Measurements from ENCODE around the gene MYBPHL. TPM values are rescaled to one million over a fixed set of nuclear protein-coding genes. Genes with fewer than 3 reads are reported as not detected.

The MYBPHL gene
- total and polyA plus RNA-seq, 2 of the 13 experiments (the other 11 are each of a cell fraction or from before 2014, with no cell fraction given): 3.7 to 3.8 TPM

DNA sequence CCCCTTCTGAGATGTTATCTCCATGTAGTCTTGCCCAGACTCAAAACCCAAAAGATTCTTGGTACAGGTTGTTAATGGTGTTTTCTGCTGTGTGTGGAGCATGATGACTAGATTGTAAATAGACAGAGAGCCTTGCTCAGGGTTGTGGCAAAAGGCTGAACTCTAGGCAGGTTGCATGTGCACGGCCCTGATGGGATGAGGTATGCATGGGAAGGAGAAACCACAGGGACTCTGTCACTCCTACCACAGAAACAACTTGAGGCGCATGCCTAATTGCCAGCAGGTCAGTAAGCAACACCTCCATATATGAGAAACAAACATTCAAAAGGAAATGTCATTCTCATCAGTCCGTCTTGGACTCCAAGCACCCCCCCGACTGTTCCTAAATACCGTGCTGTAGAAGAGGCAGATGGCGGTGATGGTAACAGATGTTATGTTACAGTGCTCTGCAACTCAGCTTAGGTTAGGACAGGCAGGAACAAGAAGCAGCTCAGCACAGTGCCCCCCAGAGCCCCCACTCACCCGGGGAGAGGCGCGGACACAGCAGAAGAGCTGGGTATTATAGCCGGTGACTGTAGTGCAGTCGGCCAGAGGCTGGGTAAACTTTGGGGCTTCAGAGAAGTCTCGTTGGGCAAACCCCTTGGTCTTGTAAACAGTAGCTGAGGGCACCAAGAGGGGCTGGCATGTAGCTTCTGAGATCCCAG is 10.9 kb downstream of the MYBPHL start:
- intact Hi-C loops (cut with micrococcal nuclease; ENCODE audit: unreplicated experiment) (no loop called here), in situ Hi-C loops (cut with HindIII; ENCODE audit: extremely low pct_ligation_motif_present, low pct_unique_long_range_greater_than_20kb) (no loop called here)
- no TSS peak for BruUV-seq (replicated peaks)
- ATAC-seq (no peak), FAIRE-seq (no peak), DNase-seq (ENCODE audit: low spot score) (no peak)
- Histone ChIP-seq H3K27ac (ENCODE audit: extremely low read length, insufficient read depth, low read length) (no peak overlapping the region), H3K4me1 (ENCODE audit: insufficient read depth, low read length) (peaks cover 40% of the 10 kb centered on the region), H2AFZ (ENCODE audit: low read length) (no peak overlapping the region), H4K20me1 (ENCODE audit: insufficient read depth, low read length) (no peaks in the 10 kb centered on the region), H3K4me2 (ENCODE audit: low read depth, low read length) (no peak overlapping the region), H3K4me3 (replicated peaks in 1 of 3; ENCODE audit: insufficient read depth in 1 of 3, low read depth in 2 of 3, low read length in 3 of 3) (no peak overlapping the region), H3K36me3 (replicated peaks in 1 of 2; ENCODE audit: control insufficient read depth in 1 of 2, insufficient read depth in 2 of 2, low read length in 2 of 2) (no peaks in the 10 kb centered on the region), H3K27me3 (ENCODE audit: control insufficient read depth in 1 of 2, insufficient read depth in 2 of 2, low read length in 2 of 2) (no peaks in the 10 kb centered on the region), H3K79me2 (ENCODE audit: insufficient read depth, low read length) (no peaks in the 10 kb centered on the region), H3K9ac (ENCODE audit: insufficient read depth, low read depth, low read length) (no peak overlapping the region), H3K9me3 (ENCODE audit: low read length) (no peaks in the 10 kb centered on the region)
- TF ChIP-seq, protein P1, sequence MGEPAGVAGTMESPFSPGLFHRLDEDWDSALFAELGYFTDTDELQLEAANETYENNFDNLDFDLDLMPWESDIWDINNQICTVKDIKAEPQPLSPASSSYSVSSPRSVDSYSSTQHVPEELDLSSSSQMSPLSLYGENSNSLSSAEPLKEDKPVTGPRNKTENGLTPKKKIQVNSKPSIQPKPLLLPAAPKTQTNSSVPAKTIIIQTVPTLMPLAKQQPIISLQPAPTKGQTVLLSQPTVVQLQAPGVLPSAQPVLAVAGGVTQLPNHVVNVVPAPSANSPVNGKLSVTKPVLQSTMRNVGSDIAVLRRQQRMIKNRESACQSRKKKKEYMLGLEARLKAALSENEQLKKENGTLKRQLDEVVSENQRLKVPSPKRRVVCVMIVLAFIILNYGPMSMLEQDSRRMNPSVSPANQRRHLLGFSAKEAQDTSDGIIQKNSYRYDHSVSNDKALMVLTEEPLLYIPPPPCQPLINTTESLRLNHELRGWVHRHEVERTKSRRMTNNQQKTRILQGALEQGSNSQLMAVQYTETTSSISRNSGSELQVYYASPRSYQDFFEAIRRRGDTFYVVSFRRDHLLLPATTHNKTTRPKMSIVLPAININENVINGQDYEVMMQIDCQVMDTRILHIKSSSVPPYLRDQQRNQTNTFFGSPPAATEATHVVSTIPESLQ (CRISPR knock-in tag; conservative IDR thresholded peaks at IDR 0.05): no peak
- TF ChIP-seq, protein P2, sequence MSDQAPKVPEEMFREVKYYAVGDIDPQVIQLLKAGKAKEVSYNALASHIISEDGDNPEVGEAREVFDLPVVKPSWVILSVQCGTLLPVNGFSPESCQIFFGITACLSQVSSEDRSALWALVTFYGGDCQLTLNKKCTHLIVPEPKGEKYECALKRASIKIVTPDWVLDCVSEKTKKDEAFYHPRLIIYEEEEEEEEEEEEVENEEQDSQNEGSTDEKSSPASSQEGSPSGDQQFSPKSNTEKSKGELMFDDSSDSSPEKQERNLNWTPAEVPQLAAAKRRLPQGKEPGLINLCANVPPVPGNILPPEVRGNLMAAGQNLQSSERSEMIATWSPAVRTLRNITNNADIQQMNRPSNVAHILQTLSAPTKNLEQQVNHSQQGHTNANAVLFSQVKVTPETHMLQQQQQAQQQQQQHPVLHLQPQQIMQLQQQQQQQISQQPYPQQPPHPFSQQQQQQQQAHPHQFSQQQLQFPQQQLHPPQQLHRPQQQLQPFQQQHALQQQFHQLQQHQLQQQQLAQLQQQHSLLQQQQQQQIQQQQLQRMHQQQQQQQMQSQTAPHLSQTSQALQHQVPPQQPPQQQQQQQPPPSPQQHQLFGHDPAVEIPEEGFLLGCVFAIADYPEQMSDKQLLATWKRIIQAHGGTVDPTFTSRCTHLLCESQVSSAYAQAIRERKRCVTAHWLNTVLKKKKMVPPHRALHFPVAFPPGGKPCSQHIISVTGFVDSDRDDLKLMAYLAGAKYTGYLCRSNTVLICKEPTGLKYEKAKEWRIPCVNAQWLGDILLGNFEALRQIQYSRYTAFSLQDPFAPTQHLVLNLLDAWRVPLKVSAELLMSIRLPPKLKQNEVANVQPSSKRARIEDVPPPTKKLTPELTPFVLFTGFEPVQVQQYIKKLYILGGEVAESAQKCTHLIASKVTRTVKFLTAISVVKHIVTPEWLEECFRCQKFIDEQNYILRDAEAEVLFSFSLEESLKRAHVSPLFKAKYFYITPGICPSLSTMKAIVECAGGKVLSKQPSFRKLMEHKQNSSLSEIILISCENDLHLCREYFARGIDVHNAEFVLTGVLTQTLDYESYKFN (CRISPR knock-in tag; conservative IDR thresholded peaks at IDR 0.05): no peak
- TF ChIP-seq ATRX (CRISPR knock-in tag; IDR thresholded peaks at IDR 0.05; ENCODE audit: borderline replicate concordance) (no peak), ATF7-NPFF (CRISPR knock-in tag; IDR thresholded peaks at IDR 0.05; ENCODE audit: low read depth) (no peak), E2F2 (CRISPR knock-in tag; IDR thresholded peaks at IDR 0.05; ENCODE audit: borderline replicate concordance) (no peak)
- TF ChIP-seq, protein P3, sequence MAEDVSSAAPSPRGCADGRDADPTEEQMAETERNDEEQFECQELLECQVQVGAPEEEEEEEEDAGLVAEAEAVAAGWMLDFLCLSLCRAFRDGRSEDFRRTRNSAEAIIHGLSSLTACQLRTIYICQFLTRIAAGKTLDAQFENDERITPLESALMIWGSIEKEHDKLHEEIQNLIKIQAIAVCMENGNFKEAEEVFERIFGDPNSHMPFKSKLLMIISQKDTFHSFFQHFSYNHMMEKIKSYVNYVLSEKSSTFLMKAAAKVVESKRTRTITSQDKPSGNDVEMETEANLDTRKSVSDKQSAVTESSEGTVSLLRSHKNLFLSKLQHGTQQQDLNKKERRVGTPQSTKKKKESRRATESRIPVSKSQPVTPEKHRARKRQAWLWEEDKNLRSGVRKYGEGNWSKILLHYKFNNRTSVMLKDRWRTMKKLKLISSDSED (CRISPR knock-in tag; IDR thresholded peaks at IDR 0.05): no peak
- 92% methylated on average over 10 of the region's 12 CpGs for WGBS (ENCODE audit: low lambda C conversion rate)
- ChIA-PET CTCF (ENCODE audit: low intra/inter-chr PET ratio, low total read pairs) (no interaction called here), POLR2A (interaction anchor here (0.7 to 3.5 kb wide), 4 partner anchors 13 to 102 kb away, joined by 3 to 15 read pairs (median 4); partner anchors contain the start of genes PSRC1 and SORT1)
